Measurements from ENCODE around the gene CDH13. TPM values are rescaled to one million over a fixed set of nuclear protein-coding genes. Genes with fewer than 3 reads are reported as not detected.

Gene CDH13
- total and polyA plus RNA-seq, 2 of the 8 experiments (the other 6 are each of a cell fraction or from before 2014, with no cell fraction given), result 2.3 to 2.4 TPM

DNA sequence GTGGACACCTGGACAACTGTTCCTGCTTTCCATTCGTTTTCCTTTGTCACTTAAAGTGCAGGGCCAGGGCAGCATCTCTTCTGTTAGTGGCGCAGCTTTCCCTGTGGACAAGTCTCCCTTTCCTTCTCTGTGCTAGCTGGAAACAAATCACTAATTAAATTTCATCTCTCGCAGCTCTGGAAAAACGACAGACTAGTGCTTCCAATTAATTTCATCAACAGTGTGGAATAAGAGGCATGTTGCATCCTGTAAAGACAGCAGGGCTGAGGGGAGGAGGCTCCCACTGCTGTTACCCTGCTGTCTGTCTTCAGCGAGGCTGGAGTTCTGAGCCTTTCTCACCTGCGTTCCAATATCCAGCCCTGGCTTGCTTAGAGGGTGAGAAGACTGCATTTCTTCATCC lies 828.9 kb downstream of the CDH13 start:
- Histone ChIP-seq H3K56ac (replicated peaks; ENCODE audit: insufficient read length, low read depth, low read length) (no peak overlapping the region), H3K27ac (ENCODE audit: low read depth, low read length) (no peak overlapping the region), H3K23me2 (ENCODE audit: low read depth, low read length) (no peaks in the 10 kb centered on the region), H3K79me2 (ENCODE audit: control insufficient read depth in 1 of 2, insufficient read depth in 2 of 2, low read length in 2 of 2) (no peaks in the 10 kb centered on the region), H2AK5ac (ENCODE audit: low read depth, low read length) (no peak overlapping the region), H4K91ac (replicated peaks; ENCODE audit: insufficient read length, low read length) (no peak overlapping the region), H2BK15ac (ENCODE audit: low read length) (no peak overlapping the region), H3K18ac (ENCODE audit: extremely low read depth, low read length) (no peak overlapping the region), H2BK12ac (ENCODE audit: low read depth, low read length) (no peak overlapping the region), H4K5ac (ENCODE audit: insufficient read length, low read depth, low read length) (no peak overlapping the region), H2AFZ (ENCODE audit: low read length) (no peak overlapping the region), H3K9ac (replicated peaks in 1 of 4; ENCODE audit: extremely low read depth in 1 of 4, low read depth in 3 of 4, low read length in 3 of 4) (no peak overlapping the region), H3K4ac (replicated peaks; ENCODE audit: insufficient read length, low read depth, low read length) (no peak overlapping the region), H3K79me1 (ENCODE audit: low read depth, low read length) (no peaks in the 10 kb centered on the region), H3K9me3 (ENCODE audit: insufficient read depth in 2 of 2, low read depth in 1 of 2, low read length in 1 of 2) (no peaks in the 10 kb centered on the region), H4K8ac (ENCODE audit: extremely low read depth, insufficient read depth, low read length) (no peak overlapping the region), H3K4me1 (replicated peaks in 1 of 4; ENCODE audit: control insufficient read depth in 3 of 4, insufficient read depth in 4 of 4, low read length in 3 of 4) (no peaks in the 10 kb centered on the region), H3K14ac (ENCODE audit: insufficient read length) (no peak overlapping the region), H4K20me1 (replicated peaks in 1 of 2; ENCODE audit: control insufficient read depth in 1 of 2, insufficient read depth in 2 of 2, low read length in 2 of 2) (no peaks in the 10 kb centered on the region), H3K36me3 (ENCODE audit: control insufficient read depth in 2 of 4, insufficient read depth in 4 of 4, low read length in 3 of 4) (no peaks in the 10 kb centered on the region), H3K4me2 (ENCODE audit: insufficient read depth in 1 of 2, low read depth in 2 of 2, low read length in 2 of 2) (no peak overlapping the region), H3K4me3 (ENCODE audit: extremely low read depth in 1 of 4, insufficient read depth in 2 of 4, low read depth in 3 of 4, low read length in 4 of 4) (no peak overlapping the region), H2BK5ac (ENCODE audit: low read depth, low read length) (no peak overlapping the region), H2BK20ac (ENCODE audit: low read length) (no peak overlapping the region), H3K27me3 (replicated peaks in 1 of 4; ENCODE audit: control insufficient read depth in 3 of 4, extremely low read depth in 1 of 4, insufficient read depth in 3 of 4, low read length in 3 of 4) (no peaks in the 10 kb centered on the region), H2BK120ac (replicated peaks; ENCODE audit: low read depth, low read length) (no peak overlapping the region), H3K23ac (ENCODE audit: insufficient read length) (no peak overlapping the region)
- CTCF ChIA-PET (ENCODE audit: partially characterized antibody), result no interaction called here
- no peak for DNase-seq (ENCODE audit: low read depth in 1 of 2, low spot score in 2 of 2)
- no peak for TF ChIP-seq JUN (IDR thresholded peaks at IDR 0.05; ENCODE audit: low read depth, low read length)
- no peak for TF ChIP-seq USF2 (IDR thresholded peaks at IDR 0.05; ENCODE audit: low read length)
- no peak for TF ChIP-seq RNF2 (IDR thresholded peaks at IDR 0.05; ENCODE audit: borderline replicate concordance, low read depth, low read length, missing control alignments, poor library complexity, severe bottlenecking)
- TF ChIP-seq ASH2L (IDR thresholded peaks at IDR 0.05; ENCODE audit: low read length), result no peak
- no peak for FAIRE-seq
- 93% methylated on average over 6 of the region's 6 CpGs; no CpG with 5 or more reads in 1 of the 2 experiments for WGBS, 2 experiments (ENCODE audit: extremely low coverage in 1 of 2, insufficient coverage in 1 of 2, insufficient read length in 1 of 2, insufficient replicate concordance in 2 of 2, low coverage in 1 of 2, low lambda C conversion rate in 2 of 2, missing lambda C conversion rate in 1 of 2)
- POLR2A ChIA-PET (ENCODE audit: partially characterized antibody), result no interaction called here
